GM18517 (cell line): Measurements from ENCODE around the gene RBMX2.

Experiments
- ATAC-seq: cut with Tn5 transposase; IDR thresholded peaks from one replicate; pipeline ENCODE4 v1.9.1; 2021; ENCODE audit warnings: mild to moderate bottlenecking, moderate library complexity; ENCODE audit not compliant: unreplicated experiment

Gene RBMX2

GRCh38 chrX:130444641-130445336, 43.0 kb downstream of the RBMX2 start:
- ATAC-seq: no peak

- ATAC-seq: no peak
Measured at GRCh38 chrX:130446974-130447373, 45.2 kb downstream of the RBMX2 start.
